ENCODE measurements around the gene ACOT11.
A peak's percentile ranks its signal among the peaks of the same experiment; 100 is the strongest.
"Not testable (repeated sequence)": the region's sequence is repeated elsewhere in the genome, so short reads cannot be mapped to it uniquely, and the experiment has no call there.

ACOT11 gene

DNA sequence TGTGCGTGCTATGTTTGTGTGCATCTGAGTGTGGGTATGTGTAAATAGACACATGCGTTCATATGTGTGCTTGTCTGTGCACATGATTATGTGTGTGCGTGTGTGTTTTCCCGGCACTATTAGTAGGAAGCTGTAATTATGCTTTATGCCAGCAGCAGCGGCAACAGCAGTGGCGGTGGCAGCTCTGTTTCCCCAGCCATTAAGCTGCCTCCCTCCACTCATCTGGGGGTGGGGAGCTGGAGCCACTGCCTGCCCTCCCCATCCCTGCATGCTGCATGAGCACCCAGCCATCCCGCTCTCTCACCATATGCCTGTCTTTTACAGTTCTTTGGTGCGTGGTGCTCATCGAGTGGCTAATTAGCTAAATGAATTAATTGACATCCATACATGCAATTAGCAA, 30.5 kb upstream of the ACOT11 start:
- WGBS (ENCODE audit: insufficient coverage), result 95% methylated on average over 4 of the region's 9 CpGs
- no peaks in the 10 kb centered on the region for H3K27me3 ChIP-seq (replicated peaks in 2 of 5; ENCODE audit: control insufficient read depth in 4 of 5, insufficient read depth in 5 of 5, low read length in 4 of 5)
- DNase-seq, result no peak
- no peaks in the 10 kb centered on the region for H3K9me3 ChIP-seq (ENCODE audit: control extremely low read depth in 1 of 5, control insufficient read depth in 4 of 5, insufficient read depth in 2 of 5, low read depth in 1 of 5, low read length in 4 of 5)
- ChIA-PET POLR2A (no interaction called here), CTCF (interaction anchor here (1.0 to 1.1 kb wide), 2 partner anchors 20 to 24 kb away, joined by 3 to 4 read pairs; no protein-coding TSS in a partner anchor)
- H3K27ac ChIP-seq (ENCODE audit: insufficient read depth in 1 of 2, low read depth in 1 of 2, low read length in 2 of 2, poor library complexity in 1 of 2, severe bottlenecking in 2 of 2), result no peak overlapping the region
- no peak overlapping the region for H3K4me3 ChIP-seq (ENCODE audit: control insufficient read depth in 1 of 7, extremely low read depth in 1 of 7, insufficient read depth in 4 of 7, low read depth in 2 of 7, low read length in 6 of 7)
- no peaks in the 10 kb centered on the region for H3K4me1 ChIP-seq (ENCODE audit: control extremely low read depth in 1 of 4, control insufficient read depth in 4 of 4, insufficient read depth in 4 of 4, low read length in 3 of 4)
- H3K36me3 ChIP-seq (ENCODE audit: control insufficient read depth in 4 of 4, insufficient read depth in 4 of 4, low read length in 3 of 4), result no peaks in the 10 kb centered on the region

GRCh38 chr1:54518489-54518888, 29.5 kb upstream of the ACOT11 start:
- no peaks in the 10 kb centered on the region for H3K27me3 ChIP-seq (replicated peaks in 2 of 5; ENCODE audit: control insufficient read depth in 4 of 5, insufficient read depth in 5 of 5, low read length in 4 of 5)
- H3K4me1 ChIP-seq (ENCODE audit: control extremely low read depth in 1 of 4, control insufficient read depth in 4 of 4, insufficient read depth in 4 of 4, low read length in 3 of 4), result no peaks in the 10 kb centered on the region
- DNase-seq, result no peak
- H3K9me3 ChIP-seq (ENCODE audit: control extremely low read depth in 1 of 5, control insufficient read depth in 4 of 5, insufficient read depth in 2 of 5, low read depth in 1 of 5, low read length in 4 of 5), result no peaks in the 10 kb centered on the region
- ChIA-PET POLR2A (no interaction called here), CTCF (interaction anchor here (1.0 kb wide), 1 partner anchor 19 kb away, joined by 4 read pairs; no protein-coding TSS in a partner anchor)
- WGBS (ENCODE audit: insufficient coverage), result 94% methylated on average over 2 of the region's 2 CpGs
- no peak overlapping the region for H3K4me3 ChIP-seq (ENCODE audit: control insufficient read depth in 1 of 7, extremely low read depth in 1 of 7, insufficient read depth in 4 of 7, low read depth in 2 of 7, low read length in 6 of 7)
- H3K27ac ChIP-seq (ENCODE audit: insufficient read depth in 1 of 2, low read depth in 1 of 2, low read length in 2 of 2, poor library complexity in 1 of 2, severe bottlenecking in 2 of 2), result no peak overlapping the region
- H3K36me3 ChIP-seq (ENCODE audit: control insufficient read depth in 4 of 4, insufficient read depth in 4 of 4, low read length in 3 of 4), result no peaks in the 10 kb centered on the region

DNA sequence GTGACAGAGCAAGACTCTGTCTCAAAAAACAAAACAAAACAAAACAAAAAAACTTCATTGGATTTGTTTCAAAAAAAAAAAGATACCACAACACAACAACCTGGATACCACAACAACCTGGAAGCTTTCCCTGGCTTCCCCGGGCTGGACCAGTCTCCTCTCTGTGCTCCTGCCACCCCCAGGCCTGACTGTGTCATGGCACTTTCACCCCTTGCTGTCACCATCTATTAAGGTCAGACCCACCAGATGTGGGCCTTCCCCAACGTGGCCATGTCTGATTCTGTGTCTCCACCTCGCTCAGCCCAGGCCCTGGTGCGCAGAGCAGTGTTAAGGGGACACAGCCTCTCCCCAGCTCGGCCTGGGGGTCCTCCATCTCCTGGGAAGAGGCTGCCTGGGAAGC, 28.3 kb upstream of the ACOT11 start:
- WGBS (ENCODE audit: insufficient coverage), result 66% methylated on average over 5 of the region's 5 CpGs
- Histone ChIP-seq H3K9me3 (ENCODE audit: control extremely low read depth in 1 of 5, control insufficient read depth in 4 of 5, insufficient read depth in 2 of 5, low read depth in 1 of 5, low read length in 4 of 5) (no peaks in the 10 kb centered on the region), H3K4me1 (ENCODE audit: control extremely low read depth in 1 of 4, control insufficient read depth in 4 of 4, insufficient read depth in 4 of 4, low read length in 3 of 4) (no peaks in the 10 kb centered on the region), H3K4me3 (ENCODE audit: control insufficient read depth in 1 of 7, extremely low read depth in 1 of 7, insufficient read depth in 4 of 7, low read depth in 2 of 7, low read length in 6 of 7) (no peak overlapping the region), H3K27ac (ENCODE audit: insufficient read depth in 1 of 2, low read depth in 1 of 2, low read length in 2 of 2, poor library complexity in 1 of 2, severe bottlenecking in 2 of 2) (no peak overlapping the region), H3K36me3 (ENCODE audit: control insufficient read depth in 4 of 4, insufficient read depth in 4 of 4, low read length in 3 of 4) (no peaks in the 10 kb centered on the region), H3K27me3 (replicated peaks in 2 of 5; ENCODE audit: control insufficient read depth in 4 of 5, insufficient read depth in 5 of 5, low read length in 4 of 5) (no peaks in the 10 kb centered on the region)
- ChIA-PET POLR2A (interaction anchor here (0.5 to 0.7 kb wide), 2 partner anchors 18 to 1308 kb away, joined by 3 to 4 read pairs; no protein-coding TSS in a partner anchor), CTCF (no interaction called here)
- peak in 2 of 3 donors; percentile 30 to 31 for DNase-seq

GRCh38 chr1:54520631-54521321, 27.3 kb upstream of the ACOT11 start:
- Histone ChIP-seq H3K27ac (ENCODE audit: insufficient read depth in 1 of 2, low read depth in 1 of 2, low read length in 2 of 2, poor library complexity in 1 of 2, severe bottlenecking in 2 of 2) (no peak overlapping the region), H3K4me1 (ENCODE audit: control extremely low read depth in 1 of 4, control insufficient read depth in 4 of 4, insufficient read depth in 4 of 4, low read length in 3 of 4) (no peaks in the 10 kb centered on the region), H3K4me3 (ENCODE audit: control insufficient read depth in 1 of 7, extremely low read depth in 1 of 7, insufficient read depth in 4 of 7, low read depth in 2 of 7, low read length in 6 of 7) (no peak overlapping the region), H3K36me3 (ENCODE audit: control insufficient read depth in 4 of 4, insufficient read depth in 4 of 4, low read length in 3 of 4) (no peaks in the 10 kb centered on the region), H3K27me3 (replicated peaks in 2 of 5; ENCODE audit: control insufficient read depth in 4 of 5, insufficient read depth in 5 of 5, low read length in 4 of 5) (no peaks in the 10 kb centered on the region), H3K9me3 (ENCODE audit: control extremely low read depth in 1 of 5, control insufficient read depth in 4 of 5, insufficient read depth in 2 of 5, low read depth in 1 of 5, low read length in 4 of 5) (no peaks in the 10 kb centered on the region)
- POLR2A ChIA-PET, result no interaction called here
- CTCF ChIA-PET, result no interaction called here
- WGBS (ENCODE audit: insufficient coverage), result no CpG with 5 or more reads among the region's 9 CpGs
- no peak for DNase-seq

GRCh38 chr1:54526565-54526964, 21.5 kb upstream of the ACOT11 start:
- H3K27ac ChIP-seq (ENCODE audit: insufficient read depth in 1 of 2, low read depth in 1 of 2, low read length in 2 of 2, poor library complexity in 1 of 2, severe bottlenecking in 2 of 2); H3K4me1 ChIP-seq (ENCODE audit: control extremely low read depth in 1 of 4, control insufficient read depth in 4 of 4, insufficient read depth in 4 of 4, low read length in 3 of 4); H3K9me3 ChIP-seq (ENCODE audit: control extremely low read depth in 1 of 5, control insufficient read depth in 4 of 5, insufficient read depth in 2 of 5, low read depth in 1 of 5, low read length in 4 of 5); DNase-seq; H3K36me3 ChIP-seq (ENCODE audit: control insufficient read depth in 4 of 4, insufficient read depth in 4 of 4, low read length in 3 of 4); H3K4me3 ChIP-seq (ENCODE audit: control insufficient read depth in 1 of 7, extremely low read depth in 1 of 7, insufficient read depth in 4 of 7, low read depth in 2 of 7, low read length in 6 of 7); CTCF ChIA-PET; H3K27me3 ChIP-seq (replicated peaks in 2 of 5; ENCODE audit: control insufficient read depth in 4 of 5, insufficient read depth in 5 of 5, low read length in 4 of 5); POLR2A ChIA-PET: not testable (repeated sequence)
- 78% methylated on average over 1 of the region's 3 CpGs for WGBS (ENCODE audit: insufficient coverage)

DNA sequence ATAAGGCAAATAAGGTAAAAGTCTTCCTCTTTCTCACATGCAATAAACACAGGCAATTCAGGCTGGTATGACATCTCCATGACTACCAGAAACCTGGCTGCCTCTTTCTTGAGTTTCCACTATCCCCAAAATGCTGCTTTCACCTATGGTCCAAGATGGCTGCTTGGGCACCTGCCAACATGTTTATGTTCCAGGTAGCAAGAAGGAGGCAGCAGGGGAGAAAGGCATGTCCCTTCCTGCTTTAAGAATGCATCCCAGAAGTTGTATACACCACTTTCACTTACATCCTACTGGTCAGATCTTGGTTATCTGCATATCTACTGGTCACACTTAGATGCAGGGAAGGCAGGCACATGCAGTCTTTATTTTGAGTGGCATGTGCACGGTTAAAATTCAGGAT, 19.4 kb upstream of the ACOT11 start:
- no peaks in the 10 kb centered on the region for H3K27me3 ChIP-seq (replicated peaks in 2 of 5; ENCODE audit: control insufficient read depth in 4 of 5, insufficient read depth in 5 of 5, low read length in 4 of 5)
- 100% methylated on average over 1 of the region's 1 CpG for WGBS (ENCODE audit: insufficient coverage)
- DNase-seq, result no peak
- no peaks in the 10 kb centered on the region for H3K36me3 ChIP-seq (ENCODE audit: control insufficient read depth in 4 of 4, insufficient read depth in 4 of 4, low read length in 3 of 4)
- no peak overlapping the region for H3K4me3 ChIP-seq (ENCODE audit: control insufficient read depth in 1 of 7, extremely low read depth in 1 of 7, insufficient read depth in 4 of 7, low read depth in 2 of 7, low read length in 6 of 7)
- peaks cover 0 to 3% (median 0%) of the 10 kb centered on the region in 4 experiments for H3K4me1 ChIP-seq (ENCODE audit: control extremely low read depth in 1 of 4, control insufficient read depth in 4 of 4, insufficient read depth in 4 of 4, low read length in 3 of 4)
- peaks cover 0 to 5% (median 0%) of the 10 kb centered on the region in 5 experiments for H3K9me3 ChIP-seq (ENCODE audit: control extremely low read depth in 1 of 5, control insufficient read depth in 4 of 5, insufficient read depth in 2 of 5, low read depth in 1 of 5, low read length in 4 of 5)
- ChIA-PET CTCF (no interaction called here), POLR2A (no interaction called here)
- no peak overlapping the region for H3K27ac ChIP-seq (ENCODE audit: insufficient read depth in 1 of 2, low read depth in 1 of 2, low read length in 2 of 2, poor library complexity in 1 of 2, severe bottlenecking in 2 of 2)

DNA sequence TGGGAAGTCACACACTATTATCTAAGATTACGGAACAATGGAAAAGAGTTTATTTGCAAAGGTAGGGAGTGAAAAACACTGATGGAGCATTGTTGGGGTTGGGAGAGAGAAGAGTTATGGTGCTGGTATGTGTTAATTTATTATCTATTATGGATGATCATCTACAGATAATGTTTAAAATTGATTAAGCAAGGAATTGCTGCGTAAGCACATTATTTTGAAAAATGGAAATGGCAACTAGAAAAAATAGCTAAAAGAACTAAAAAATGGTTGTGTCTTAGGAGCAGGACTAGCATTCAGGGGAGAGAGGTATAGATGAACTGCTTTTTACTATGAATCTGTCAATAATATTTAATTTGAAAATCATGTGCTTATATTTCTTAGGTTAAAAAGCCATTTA, 16.0 kb upstream of the ACOT11 start:
- no peak overlapping the region for H3K27ac ChIP-seq (ENCODE audit: insufficient read depth in 1 of 2, low read depth in 1 of 2, low read length in 2 of 2, poor library complexity in 1 of 2, severe bottlenecking in 2 of 2)
- DNase-seq, result no peak
- 100% methylated on average over 1 of the region's 2 CpGs for WGBS (ENCODE audit: insufficient coverage)
- no peaks in the 10 kb centered on the region for H3K27me3 ChIP-seq (replicated peaks in 2 of 5; ENCODE audit: control insufficient read depth in 4 of 5, insufficient read depth in 5 of 5, low read length in 4 of 5)
- CTCF ChIA-PET, result interaction anchor here (1.8 kb wide), 1 partner anchor 9 kb away, joined by 6 read pairs; no protein-coding TSS in a partner anchor
- POLR2A ChIA-PET, result no interaction called here
- no peaks in the 10 kb centered on the region for H3K36me3 ChIP-seq (ENCODE audit: control insufficient read depth in 4 of 4, insufficient read depth in 4 of 4, low read length in 3 of 4)
- H3K4me3 ChIP-seq (ENCODE audit: control insufficient read depth in 1 of 7, extremely low read depth in 1 of 7, insufficient read depth in 4 of 7, low read depth in 2 of 7, low read length in 6 of 7), result no peak overlapping the region
- peaks cover 0 to 3% (median 0%) of the 10 kb centered on the region in 4 experiments for H3K4me1 ChIP-seq (ENCODE audit: control extremely low read depth in 1 of 4, control insufficient read depth in 4 of 4, insufficient read depth in 4 of 4, low read length in 3 of 4)
- H3K9me3 ChIP-seq (ENCODE audit: control extremely low read depth in 1 of 5, control insufficient read depth in 4 of 5, insufficient read depth in 2 of 5, low read depth in 1 of 5, low read length in 4 of 5), result no peaks in the 10 kb centered on the region

Measured in common myeloid progenitor, CD34-positive (primary cell).